Central memory CD4-positive, alpha-beta T cell (primary cell): Measurements from ENCODE around the gene RBM4.
"Not testable (repeated sequence)": the region's sequence is repeated elsewhere in the genome, so short reads cannot be mapped to it uniquely, and the experiment has no call there.

Experiments
- DNase-seq: peaks from one replicate; pipeline ENCODE4 v3.0.0; 2022
- total RNA-seq, 3 experiments: gene quantifications; one replicate each; lab custom pipeline; 2026; lab: John Stamatoyannopoulos, UW

The RBM4 gene
- total RNA-seq = 17.6 to 122 (median 46.0) reads per million in 3 experiments

GRCh38 chr11:66638177-66639065 is at the start of gene RBM4:
Gene RBM4, plus strand, starts transcription at chr11:66638703. Its CDS starts 1,009 bp downstream, at chr11:66639712.
- DNase-seq = peak; percentile 98

- DNase-seq = not testable (repeated sequence)
Observed at GRCh38 chr11:66589315-66589714, 49.2 kb upstream of the RBM4 start.

- no peak for DNase-seq
Observed at GRCh38 chr11:66589996-66590675, 48.4 kb upstream of the RBM4 start.

GRCh38 chr11:66591175-66591574 is 47.3 kb upstream of the RBM4 start:
- DNase-seq = no peak

- DNase-seq = peak; percentile 95
Observed at GRCh38 chr11:66592457-66593302, 45.8 kb upstream of the RBM4 start, which contains the start of the genes CCDC87 and CCS. Gene CCDC87, minus strand, starts transcription at chr11:66593063. Its CDS starts 48 bp downstream, at chr11:66593015. Gene CCS, plus strand, starts transcription at chr11:66593185. Its CDS starts 77 bp downstream, at chr11:66593262.

- DNase-seq = no peak
Observed at GRCh38 chr11:66593303-66593635, 45.2 kb upstream of the RBM4 start.

- DNase-seq = no peak
Observed at GRCh38 chr11:66593650-66594049, 44.9 kb upstream of the RBM4 start.

GRCh38 chr11:66595245-66595904 is 43.1 kb upstream of the RBM4 start:
- DNase-seq = no peak

GRCh38 chr11:66598993-66599392 is 39.5 kb upstream of the RBM4 start:
- no peak for DNase-seq

GRCh38 chr11:66600219-66600618 is 38.3 kb upstream of the RBM4 start:
- no peak for DNase-seq

- DNase-seq = no peak
Observed at GRCh38 chr11:66600631-66601233, 37.8 kb upstream of the RBM4 start.

GRCh38 chr11:66603072-66603471 is 35.4 kb upstream of the RBM4 start:
- DNase-seq = no peak

GRCh38 chr11:66604155-66604554 is 34.3 kb upstream of the RBM4 start:
- DNase-seq = no peak

GRCh38 chr11:66606608-66607007 is 31.9 kb upstream of the RBM4 start:
- not testable (repeated sequence) for DNase-seq

- no peak for DNase-seq
Observed at GRCh38 chr11:66607126-66607834, 31.2 kb upstream of the RBM4 start.

GRCh38 chr11:66609721-66610617 is 28.5 kb upstream of the RBM4 start:
- no peak for DNase-seq

GRCh38 chr11:66612458-66612857 is 26.0 kb upstream of the RBM4 start:
- no peak for DNase-seq

GRCh38 chr11:66614073-66614472 is 24.4 kb upstream of the RBM4 start:
- no peak for DNase-seq

GRCh38 chr11:66616379-66617154 is 21.9 kb upstream of the RBM4 start, which contains the start of gene RBM14:
Gene RBM14, plus strand, starts transcription at chr11:66616630. Its CDS starts 91 bp downstream, at chr11:66616721.
- peak; percentile 99 for DNase-seq
